ENCODE measurements around the gene RNF111. TPM values are rescaled to one million over a fixed set of nuclear protein-coding genes. Genes with fewer than 3 reads are reported as not detected.
A peak's percentile ranks its signal among the peaks of the same experiment; 100 is the strongest.
"Not testable (repeated sequence)": the region's sequence is repeated elsewhere in the genome, so short reads cannot be mapped to it uniquely, and the experiment has no call there.

The RNF111 gene
- total RNA-seq, 1 experiment from 2014 or later, result 17.6 TPM

GRCh38 chr15:59053482-59053881 lies 66.0 kb downstream of the RNF111 start:
- no peak for DNase-seq (ENCODE audit: low read depth)

DNA sequence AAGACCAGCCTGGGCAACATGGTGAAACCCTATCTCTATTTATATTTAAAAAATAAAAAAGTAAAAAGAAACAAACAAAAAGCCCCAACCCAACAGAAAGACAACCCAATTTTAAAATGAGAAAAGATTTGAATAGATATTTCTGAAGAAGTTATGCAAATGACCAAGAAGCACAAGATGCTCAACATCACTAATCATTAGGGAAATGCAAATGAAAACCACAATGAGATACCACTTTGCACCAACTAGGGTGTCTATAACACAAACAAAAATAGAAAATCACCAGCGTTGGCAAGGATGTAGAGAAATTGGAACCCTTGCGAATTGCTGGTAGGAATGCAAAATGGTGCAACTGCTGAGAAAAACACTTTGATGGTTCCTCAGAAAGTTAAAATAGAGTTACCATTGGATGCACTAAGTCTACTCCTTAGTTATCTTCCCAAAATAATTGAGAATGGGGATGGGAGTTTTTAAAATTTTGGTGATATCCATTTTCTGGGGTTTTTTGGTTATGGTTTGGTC lies 71.7 kb downstream of the RNF111 start:
- DNase-seq (ENCODE audit: low read depth), result no peak

DNA sequence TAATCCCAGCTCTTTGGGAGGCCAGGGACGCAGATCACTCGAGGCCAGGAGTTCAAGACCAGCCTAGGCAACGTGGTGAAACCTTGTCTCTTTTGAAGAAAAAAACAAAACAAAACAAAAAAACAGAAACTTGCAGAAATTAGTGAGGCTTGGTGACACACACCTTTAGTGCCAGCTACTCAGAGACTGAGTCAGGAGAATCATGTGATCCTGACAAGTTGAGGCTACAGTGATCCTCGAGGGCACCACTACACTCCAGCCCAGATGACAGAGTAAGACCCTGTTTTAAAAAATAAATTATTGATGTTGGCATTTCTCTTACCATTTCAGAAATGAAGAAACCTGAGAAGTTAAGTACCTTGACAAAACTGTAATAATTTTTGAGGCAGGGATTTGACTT lies 72.9 kb downstream of the RNF111 start:
- DNase-seq (ENCODE audit: low read depth), result no peak

DNA sequence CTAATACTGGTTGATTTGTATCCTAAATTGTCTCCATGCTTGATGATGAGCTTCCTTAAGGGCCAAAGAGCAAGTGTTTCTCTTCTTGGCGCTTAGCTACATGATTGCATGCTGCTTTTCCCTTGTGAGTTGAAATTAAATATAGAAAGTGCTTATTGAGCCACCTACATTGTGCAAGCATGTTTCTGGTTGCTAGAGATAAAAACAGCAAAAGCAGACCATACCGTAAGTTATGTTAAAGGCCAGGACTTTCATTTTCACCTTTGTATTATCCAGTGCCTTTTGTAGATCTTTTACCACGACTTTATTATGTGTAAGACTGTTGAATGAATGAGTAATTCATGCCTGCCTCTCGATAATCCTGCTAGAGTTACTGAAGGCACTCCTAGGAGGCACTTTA lies 75.6 kb downstream of the RNF111 start:
- no peak for DNase-seq (ENCODE audit: low read depth)

DNA sequence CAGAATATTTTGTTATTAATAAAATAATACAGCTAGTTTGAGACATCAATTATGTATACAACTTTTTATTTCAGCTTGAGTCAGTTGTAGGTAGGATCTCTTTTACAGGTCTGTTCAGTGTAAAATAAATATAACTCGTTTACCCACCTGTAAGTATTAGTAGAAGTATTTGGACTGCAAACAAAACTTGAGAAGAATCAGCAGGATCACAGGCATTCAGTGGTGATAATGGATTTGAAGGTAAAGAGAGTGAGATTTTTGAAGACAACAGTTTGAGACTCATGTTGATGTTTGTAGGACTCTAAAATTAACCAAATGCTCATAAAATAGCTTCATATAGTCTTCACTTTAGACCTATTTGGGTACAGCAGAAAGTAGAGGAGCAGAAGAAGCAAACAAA lies 82.0 kb downstream of the RNF111 start:
- DNase-seq (ENCODE audit: low read depth), result no peak

DNA sequence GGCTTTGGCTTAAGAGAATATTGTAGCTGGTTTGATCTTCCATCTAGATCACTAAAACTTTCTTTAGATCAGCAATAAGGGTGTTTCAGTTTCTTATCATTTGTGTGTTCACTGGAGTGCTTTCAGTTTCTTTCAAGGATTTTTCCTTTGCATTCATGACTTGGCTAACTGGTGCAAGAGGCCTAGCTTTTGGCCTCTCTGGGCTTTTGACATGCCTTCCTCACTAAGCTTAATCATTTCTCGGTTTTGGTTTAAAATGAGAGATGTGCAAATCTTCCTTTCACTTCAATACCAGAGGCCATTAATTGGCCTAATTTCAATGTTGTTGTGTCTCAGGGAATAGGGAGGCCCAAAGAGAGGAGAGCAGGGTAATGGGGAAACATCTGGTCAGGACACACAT lies 87.1 kb downstream of the RNF111 start:
- DNase-seq (ENCODE audit: low read depth), result no peak

DNA sequence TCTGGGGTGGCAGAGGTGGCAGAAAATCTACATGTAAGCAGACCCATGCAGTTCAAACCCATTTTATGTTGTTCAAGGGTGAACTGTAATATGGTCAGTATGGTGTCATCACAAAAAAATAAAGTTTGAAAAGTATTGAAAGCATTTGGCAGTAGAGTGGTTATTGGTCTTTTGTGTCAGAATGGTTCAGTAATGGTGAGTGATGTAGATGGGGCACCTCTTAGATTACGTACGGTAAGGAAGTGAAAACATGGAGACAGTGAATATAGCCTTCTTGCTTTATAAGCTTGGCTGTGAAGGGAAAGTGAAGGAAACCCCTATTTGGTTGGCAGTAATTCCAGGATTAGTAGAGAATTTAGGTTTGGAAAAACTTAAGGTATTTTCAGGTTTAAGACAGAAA lies 100.3 kb downstream of the RNF111 start:
- no peak for DNase-seq (ENCODE audit: low read depth)

- no peak for DNase-seq (ENCODE audit: low read depth)
Measured at GRCh38 chr15:59094077-59094476, 106.6 kb downstream of the RNF111 start.

GRCh38 chr15:59096429-59096828 lies 109.0 kb downstream of the RNF111 start:
- no peak for DNase-seq (ENCODE audit: low read depth)

DNA sequence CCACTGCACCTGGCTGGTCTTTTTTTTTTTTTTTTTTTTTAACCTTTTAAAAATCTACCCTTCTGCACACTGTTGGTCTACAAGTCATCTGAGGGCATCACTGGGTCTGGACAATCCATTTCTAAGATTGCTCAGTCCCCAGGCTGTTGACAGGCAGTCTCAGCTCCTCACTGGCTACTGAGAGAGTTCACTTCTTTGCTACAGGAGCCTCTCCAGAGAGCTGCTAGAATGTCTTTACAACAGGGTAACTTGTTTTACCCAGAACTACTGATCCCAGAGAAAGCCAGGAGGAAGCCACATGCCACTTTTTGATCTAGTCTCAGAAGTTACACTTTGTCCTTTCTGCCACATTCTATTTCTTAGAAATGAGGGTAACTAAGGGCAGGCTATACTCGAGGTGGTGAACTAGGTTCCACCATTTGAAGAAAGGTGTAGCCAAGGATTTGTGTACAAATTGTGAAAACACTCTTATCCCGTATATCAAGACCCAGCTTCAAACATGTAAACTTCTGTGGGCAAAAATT lies 111.8 kb downstream of the RNF111 start:
- DNase-seq (ENCODE audit: low read depth), result no peak

DNA sequence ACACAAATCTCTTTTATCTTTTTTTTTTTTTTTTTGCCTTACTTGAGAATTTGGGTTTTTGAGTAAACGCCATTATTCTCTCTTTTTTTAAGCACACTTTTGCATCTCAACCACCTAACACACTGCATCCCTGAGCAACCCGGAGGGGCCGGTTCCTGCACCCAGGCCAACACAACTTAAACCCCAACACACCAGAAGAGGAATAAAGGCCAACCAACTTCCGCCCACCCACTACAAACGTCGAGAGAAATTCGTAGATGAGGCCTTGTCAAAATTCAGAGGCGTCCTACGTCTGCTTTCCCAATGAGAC lies 117.1 kb downstream of the RNF111 start:
- no peak for DNase-seq (ENCODE audit: low read depth)

GRCh38 chr15:59104912-59105732 lies 117.7 kb downstream of the RNF111 start, which contains the start of gene CCNB2:
Gene CCNB2, plus strand, starts transcription at chr15:59105146. Its CDS starts 123 bp downstream, at chr15:59105269.
- peak; percentile 95 for DNase-seq (ENCODE audit: low read depth)

DNA sequence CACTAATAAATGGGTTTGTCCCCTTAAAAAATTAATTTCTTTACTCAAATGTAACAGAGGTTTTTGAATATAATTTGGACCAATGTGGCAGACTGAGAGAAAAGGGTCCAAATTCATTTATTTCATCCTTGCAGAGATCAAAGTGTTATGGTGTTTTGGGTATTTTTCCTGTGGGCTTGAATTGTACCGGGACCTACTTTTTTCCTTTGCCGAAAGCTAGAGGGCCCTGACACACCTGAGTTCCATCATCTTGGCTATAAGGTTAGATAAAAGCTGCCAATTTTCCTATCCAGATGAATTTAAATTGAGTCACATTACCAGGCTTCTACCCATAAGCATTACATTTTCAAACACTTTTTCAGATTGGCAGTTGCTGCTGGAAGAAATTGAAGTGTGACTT lies 118.4 kb downstream of the RNF111 start:
- peak; percentile 5 for DNase-seq (ENCODE audit: low read depth)

DNA sequence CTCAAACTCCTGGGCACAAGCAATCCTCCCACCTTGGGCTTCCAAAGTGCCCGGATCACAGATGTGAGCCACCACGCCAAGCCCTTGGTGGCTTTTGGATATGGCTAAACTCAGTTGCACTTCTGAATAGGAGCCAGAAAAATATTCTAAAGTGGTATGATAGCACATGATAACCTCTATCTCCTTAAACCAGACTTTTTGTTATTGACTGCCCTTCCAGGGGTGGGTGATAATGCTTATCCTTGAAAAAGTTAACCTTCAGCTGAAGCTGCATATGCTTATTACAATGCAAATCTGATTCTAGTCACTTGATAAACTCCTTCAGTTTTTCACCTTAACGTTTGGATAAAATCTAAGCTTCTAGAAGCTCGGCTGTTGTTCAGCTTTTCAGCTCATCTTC lies 123.8 kb downstream of the RNF111 start:
- DNase-seq (ENCODE audit: low read depth), result no peak

DNA sequence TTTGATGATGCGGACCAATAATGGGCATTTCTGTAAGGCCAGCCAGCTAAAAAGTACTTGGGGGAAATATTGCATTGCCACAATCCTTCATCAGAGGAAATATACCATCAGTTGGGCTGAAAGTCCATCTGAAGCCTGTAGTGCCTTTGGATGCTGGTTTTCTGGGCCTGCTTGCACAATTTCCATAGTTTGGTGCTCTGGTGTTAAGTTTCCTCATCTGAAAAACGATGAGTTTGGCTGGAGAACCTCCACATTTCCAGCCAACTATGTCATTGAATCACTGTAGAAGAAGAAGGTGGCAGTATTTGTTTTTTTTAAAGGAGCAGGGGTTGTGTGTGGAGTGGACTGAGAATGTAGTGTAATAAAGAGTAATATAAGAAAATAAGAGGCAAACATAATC lies 127.6 kb downstream of the RNF111 start:
- no peak for DNase-seq (ENCODE audit: low read depth)

- no peak for DNase-seq (ENCODE audit: low read depth)
Measured at GRCh38 chr15:59116141-59116540, 128.7 kb downstream of the RNF111 start.

DNA sequence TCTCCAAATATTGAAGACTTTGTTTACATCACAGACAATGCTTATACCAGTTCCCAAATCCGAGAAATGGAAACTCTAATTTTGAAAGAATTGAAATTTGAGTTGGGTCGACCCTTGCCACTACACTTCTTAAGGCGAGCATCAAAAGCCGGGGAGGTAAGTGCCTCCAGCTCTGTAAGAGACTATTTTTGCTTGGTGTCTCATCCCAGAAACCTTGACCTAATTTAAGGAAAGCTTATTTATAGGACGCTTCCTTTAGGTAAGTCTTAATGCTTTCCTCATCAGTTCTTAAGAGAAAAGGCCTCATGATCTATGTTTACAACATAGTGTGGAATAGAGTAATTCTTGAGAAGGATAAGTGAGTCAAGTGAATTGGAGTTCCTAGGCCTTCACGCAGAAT lies 129.3 kb downstream of the RNF111 start:
- no peak for DNase-seq (ENCODE audit: low read depth)

GRCh38 chr15:59119625-59120024 lies 132.2 kb downstream of the RNF111 start:
- no peak for DNase-seq (ENCODE audit: low read depth)

- DNase-seq (ENCODE audit: low read depth), result no peak
Measured at GRCh38 chr15:59120937-59121336, 133.5 kb downstream of the RNF111 start.

GRCh38 chr15:59124261-59124660 lies 136.8 kb downstream of the RNF111 start:
- DNase-seq (ENCODE audit: low read depth), result no peak

GRCh38 chr15:59125683-59126082 lies 138.2 kb downstream of the RNF111 start:
- DNase-seq (ENCODE audit: low read depth), result not testable (repeated sequence)

- not testable (repeated sequence) for DNase-seq (ENCODE audit: low read depth)
Measured at GRCh38 chr15:59127255-59127654, 139.8 kb downstream of the RNF111 start.

DNA sequence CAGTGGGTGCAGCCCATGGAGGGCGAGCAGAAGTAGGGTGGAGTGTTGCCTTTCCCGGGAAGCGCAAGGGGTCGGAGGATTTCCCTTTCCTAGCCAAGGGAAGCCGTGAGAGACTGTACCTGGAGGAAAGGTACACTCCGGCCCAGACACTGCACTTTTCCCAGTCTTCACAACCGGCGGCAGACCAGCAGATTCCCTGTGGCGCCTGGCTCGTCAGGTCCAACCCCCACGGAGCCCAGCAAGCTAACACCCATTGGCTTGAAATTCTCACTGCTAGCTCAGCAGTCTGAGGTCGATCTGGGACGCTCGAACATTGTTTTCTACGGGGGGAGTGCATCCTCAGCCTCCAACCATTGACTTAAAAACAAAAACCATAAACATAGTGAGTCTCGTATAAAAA lies 144.0 kb downstream of the RNF111 start:
- no peak for DNase-seq (ENCODE audit: low read depth)
